ENCODE data around the gene TSPAN33.

TSPAN33 gene

DNA sequence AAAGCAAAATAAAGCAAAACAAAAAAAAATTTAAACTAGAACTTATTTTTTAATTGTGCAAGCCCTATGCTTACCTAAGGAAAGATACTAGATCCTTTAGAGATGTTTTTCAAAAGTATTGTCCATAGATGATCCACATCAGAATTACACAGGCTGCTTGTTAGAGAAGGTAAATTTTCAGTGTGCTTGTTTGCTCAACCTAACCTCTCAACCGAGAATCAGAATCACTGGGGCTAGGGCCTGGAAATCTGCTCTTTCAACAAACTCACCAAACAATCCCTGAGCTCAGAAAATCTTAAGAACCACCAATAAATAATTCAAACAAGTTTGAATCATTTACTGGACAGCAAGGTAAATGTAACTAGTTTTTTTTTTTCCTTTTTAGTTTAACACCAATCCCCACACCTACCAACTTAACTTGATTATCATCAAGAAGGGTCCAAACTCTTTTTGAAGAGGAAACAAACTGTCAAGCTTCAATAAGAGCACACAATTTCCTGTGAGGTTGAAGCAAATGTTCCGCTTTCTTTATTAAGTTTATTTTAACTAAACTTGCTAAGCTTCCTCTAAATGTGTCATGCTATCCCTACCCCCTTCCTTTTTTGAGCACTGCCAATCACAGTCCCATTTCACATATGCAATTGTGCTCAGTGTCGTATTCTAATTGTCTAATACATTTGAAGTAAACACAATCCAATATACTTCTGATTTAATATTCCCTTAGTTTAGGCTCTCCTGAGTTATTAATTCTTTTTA, 7.4 kb upstream of the TSPAN33 start:
- DNase-seq, result no peak

DNA sequence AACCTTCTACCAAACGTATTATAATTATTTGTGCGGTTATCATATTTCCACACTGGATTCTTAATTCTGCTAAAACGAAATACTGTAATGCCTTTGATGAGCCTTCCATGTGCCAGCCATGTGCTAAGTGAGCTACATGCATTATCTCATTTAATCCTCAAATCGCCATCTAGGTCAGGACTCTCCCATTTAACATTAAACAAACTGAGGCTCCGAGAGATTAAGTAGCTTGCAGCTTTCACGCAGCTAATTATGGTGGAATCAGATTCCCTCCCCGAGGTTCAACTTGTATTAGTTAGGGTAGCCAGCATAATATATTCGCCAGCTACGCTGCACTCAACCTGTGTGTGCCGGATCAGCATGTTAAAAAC, 798 bp upstream of the TSPAN33 start:
- DNase-seq, result no peak

DNA sequence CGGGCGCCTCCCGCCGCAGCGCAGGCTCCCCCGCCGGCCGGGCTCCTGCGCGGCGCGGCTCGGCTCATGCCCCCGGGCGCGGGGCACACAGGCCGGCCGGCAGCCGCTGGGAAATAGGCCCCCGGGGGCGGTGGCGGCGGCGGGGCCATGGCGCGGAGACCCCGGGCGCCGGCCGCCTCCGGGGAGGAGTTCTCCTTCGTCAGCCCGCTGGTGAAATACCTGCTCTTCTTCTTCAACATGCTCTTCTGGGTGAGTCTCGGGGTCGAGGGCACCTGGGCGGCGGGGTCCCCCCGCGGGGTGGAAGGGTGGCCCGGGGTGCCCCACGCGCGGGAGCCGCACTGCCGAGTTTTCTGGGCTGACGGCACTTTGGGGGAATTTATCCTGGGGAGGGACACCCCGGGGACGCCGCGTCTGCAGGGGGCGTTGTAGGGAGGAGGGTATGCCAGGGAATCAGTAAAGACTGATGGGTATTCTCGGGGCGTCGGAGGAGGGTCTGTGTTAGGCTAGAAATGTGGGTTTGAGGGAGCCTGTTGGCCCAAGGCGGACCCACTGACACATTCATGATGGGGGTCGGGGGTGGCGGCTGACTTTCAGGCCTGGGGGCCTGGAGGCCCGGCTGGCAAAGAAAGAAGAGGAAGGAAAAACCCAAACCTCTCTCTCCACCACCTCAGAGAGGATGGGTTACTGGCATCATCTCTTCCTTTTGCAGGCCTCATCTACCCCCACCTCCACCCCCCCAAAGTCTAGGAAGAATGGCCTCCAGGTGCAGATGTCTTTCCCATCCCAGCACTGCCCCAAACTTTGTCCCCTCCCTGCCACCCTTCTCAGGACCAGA, 544 bp downstream of the TSPAN33 start:
- no peak for DNase-seq

DNA sequence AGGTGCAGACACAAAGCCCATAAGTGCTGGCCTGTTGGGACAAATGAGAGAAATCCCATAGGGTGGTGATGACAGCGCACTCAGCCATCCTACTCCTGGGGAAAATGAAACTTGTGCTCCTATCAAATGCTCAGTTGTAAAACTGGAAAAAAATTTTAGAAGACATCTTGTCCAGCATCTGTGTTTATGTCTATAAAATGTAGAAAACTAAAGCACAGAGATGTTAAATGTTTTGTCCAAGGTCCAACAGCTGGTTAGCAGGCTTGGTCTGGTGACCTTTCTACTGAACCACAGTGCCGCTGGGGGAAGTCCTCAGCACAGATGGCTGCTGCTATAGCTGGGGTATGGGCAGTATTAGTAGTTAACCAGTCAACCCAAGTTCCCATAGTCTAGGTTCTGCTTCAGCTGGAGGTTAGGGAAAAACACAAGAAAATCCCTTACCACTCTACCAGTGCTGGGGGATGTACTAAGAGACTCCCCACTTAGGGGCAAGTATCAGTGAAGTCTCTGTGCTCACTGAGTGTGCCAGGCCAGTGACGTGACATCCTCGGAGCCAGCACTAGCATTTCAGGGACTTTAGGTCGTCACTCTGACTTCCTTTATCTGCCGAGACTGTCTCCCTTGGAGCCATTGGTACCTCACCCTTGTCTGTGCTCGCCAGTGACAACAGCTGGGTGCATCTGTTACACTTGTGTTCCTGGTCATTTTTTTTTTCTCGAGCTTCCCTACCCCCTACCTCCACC, 1.9 kb downstream of the TSPAN33 start:
- no peak for DNase-seq

DNA sequence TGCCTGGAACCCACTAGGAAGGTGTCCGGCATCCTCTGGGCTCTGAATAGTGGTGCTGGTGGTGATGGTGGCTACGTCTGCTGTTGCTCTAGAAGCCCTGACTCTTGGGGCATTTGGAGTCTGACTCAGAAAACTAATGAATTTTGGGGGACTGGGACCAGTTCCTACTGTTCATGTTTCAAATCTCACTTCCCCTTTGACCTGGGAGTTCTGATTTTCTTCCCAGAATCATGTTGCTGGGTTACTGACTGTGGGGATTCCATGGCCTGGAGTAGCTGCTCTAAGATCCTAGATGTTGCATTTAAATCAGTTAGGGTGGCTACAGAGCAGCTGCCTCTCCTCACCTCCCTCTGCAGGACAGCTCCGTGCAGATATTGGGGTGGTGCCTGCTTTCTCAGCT, 3.2 kb downstream of the TSPAN33 start:
- DNase-seq, result no peak

DNA sequence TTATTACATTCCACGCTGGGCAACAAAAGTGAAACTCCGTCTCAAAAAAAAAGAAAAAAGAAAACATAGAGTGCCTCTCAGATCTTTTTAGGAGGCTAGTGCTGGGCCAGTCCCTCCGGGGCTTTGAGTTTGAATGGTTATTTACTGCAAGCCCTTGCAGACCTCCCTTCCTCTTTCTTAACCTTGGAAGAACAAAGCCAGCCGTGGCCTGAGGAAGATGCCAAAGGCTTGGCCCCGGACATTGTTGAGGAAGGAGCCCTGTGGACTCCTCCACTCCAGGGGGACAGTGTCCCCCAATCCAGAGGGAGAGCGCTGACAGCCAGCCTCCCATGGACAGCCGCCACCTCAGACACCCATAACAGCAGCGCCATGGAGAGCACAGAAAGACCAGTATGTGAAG, 5.0 kb downstream of the TSPAN33 start:
- DNase-seq, result no peak

DNA sequence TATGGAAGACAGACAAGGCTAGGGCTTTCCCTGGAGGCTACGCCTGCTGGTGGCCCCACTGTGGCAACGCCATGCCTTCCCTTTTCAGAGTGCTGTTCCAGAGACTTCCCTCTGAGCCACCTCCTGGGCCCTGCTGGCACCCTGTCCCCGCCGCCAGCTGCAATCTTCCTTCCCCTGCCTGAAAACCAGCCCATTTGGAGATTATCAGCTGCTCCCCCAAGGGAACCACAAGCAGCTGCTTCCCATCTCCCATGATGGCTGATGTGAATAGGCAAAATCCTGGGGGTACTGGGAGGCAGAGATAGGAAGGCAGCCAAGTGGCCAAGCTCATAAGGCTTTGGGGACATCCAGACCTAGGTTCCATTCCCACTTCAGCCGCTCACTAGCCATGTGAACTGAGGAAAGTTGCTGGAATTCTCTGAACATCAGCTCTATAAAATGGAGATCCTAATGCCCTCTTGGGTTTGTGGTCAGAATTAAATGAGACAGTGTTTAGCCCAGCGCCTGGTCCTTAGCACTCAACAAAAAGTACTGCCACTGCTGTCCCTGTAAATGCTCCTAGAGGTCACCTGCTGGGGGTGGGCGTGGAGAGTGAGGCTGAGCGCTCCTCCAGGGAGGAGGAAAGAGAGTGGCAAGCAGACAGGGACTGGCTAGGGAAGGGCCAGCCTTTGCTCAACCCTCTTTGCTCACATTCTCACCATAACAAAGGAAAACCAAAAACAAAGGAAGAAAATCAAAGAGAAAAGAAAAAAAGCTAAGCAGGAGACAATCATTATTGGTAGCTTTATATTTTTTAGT, 5.9 kb downstream of the TSPAN33 start:
- DNase-seq, result no peak

DNA sequence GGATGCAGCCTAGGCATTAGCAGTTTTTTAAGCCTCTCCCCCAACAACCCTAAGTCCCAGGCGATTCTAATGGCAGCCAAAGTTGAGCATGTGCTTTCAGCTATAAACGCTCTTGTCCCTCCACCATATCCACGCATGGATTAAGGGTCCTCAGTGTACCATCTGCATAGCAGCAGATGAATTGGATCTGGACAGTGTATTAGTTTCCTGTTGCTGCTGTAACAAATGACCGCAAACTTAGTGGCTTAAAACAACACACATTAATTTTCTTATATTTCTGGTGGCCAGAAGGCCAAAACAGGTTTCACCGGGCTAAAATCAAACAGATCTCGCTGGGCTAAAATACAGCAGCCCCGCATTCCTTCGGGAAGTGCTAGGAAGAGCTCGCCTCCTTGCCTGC, 13.1 kb downstream of the TSPAN33 start:
- no peak for DNase-seq

DNA sequence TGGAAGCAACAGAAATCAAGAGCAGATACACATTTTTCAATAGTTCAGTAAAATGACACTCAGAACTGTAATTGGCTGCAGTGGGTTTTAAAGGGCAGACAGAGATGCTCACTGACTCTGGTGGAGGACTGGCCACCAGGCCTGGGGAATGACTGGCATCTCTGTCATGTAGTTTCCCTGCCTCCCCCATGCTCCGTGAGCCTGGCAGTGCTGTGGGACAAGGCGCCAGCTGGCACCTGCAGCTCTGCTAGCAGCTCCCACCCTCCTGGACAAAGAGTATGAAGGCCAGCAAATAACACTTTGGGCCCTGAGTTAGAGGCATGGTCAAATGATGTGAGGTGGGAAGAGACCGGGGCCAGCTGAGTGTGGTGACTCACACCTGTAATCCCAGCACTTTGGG, 15.0 kb downstream of the TSPAN33 start:
- DNase-seq, result no peak

DNA sequence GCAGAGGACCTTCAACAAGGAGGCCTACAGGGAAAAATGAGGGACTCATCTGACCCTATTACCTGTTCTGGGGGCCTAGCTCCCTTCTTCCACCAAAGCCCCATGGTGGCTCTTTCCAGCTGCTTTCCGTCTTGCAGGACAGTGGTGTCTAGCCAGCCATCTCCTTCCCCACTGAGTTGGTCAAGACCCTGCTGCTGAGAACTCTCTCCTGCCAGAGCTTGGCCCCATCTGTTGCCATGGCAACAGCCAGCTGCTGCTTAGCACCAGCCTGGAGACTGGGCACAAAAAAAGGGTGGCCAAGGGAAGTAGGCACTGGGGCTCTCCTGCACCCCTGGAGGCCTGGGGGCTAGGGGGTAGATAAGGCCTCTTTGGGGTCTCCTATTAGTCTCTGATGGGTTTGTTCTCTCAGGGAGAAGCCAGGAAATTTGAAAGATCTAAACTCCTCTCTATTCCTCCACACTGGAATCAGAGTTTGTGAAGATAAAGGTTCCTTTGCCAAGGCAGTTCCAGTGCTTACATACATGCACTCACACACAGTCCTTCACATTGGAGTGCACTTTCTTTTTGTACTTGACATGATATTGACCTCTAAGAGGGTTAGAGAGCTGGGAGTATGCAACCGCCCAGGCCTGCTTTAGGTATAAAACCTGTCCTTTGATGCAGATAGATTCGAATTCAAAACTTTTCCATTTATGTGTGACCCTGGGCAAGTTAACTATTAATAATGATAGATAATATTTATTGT, 15.8 kb downstream of the TSPAN33 start:
- DNase-seq, result no peak

DNA sequence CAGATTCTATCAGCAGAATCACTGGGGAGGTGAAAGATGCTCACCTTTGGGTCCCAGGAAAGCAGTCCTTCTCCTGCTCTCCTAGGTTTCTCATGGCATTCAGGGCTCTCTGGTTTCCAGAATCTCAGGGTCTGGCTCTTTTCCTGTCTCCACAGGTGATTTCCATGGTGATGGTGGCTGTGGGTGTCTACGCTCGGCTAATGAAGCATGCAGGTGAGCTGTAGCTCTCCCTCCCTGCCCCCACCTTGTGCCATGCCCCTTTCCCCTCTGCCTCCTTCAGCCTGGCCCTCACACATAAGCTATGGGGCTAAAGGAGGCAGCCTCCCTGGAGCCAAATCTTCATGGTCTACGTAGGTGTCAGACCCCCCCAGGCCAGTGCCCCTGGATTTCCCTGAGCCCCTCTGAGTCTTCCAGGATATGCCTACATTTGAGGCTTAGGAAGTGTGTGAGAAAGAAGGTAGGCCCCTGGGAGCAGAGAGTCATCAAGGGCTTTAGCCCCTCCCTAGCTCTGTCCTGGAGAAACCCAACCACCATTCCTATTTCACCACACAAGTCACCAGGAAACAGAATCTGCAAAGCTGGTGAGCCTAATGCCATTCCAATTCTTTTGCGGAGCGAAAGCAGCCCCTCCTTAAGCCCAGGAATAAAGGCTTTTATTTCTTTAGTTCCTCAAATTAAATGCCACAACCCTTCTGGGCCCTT, 17.2 kb downstream of the TSPAN33 start:
- no peak for DNase-seq

DNA sequence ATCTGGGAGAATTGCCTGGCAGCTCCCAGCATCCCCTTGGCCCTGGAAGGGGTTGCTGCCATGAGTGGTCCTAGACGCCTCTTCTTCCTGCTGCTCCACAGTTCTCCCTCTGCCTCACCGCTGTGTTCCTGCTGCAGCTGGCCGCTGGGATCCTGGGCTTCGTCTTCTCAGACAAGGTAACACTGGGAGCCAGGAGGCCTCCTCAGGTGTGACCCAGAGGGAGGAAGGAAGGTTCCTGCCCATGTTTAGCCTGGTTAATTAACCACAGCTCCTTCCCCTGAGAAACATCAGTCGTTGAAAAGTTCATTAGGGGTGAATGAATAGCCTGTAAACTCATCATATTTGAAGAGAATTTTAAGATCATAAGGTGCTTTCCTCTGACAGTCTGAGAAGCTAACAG, 18.2 kb downstream of the TSPAN33 start:
- DNase-seq, result no peak

DNA sequence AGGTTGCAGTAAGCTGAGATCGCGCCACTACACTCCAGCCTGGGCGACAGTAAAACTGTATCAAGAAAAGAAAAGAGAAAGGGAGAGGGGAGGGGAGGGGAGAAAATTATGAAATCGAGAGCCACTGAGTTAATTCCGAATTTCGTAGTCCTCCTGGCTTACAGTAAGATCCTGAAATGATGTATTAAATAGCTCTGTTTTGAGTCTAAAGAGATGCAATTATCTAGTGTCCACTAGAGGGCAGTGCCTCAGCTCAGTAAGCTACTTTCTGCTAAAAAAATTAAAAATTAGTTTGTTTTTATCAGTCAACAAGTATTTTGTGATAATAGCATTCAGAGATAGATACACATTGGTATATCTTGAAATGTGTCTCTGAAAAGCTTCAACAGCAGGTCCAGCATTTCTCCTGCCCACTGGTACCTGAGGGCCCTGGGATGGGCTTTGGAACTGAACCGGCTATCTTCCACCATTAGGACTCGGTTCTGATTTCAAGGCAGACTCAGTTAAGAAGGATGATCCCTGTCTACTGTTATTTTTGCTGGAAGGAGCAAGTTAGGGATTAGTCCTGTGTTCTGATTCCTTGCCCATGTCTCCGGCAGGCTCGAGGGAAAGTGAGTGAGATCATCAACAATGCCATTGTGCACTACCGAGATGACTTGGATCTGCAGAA, 19.5 kb downstream of the TSPAN33 start:
- peak; percentile 53 for DNase-seq

DNA sequence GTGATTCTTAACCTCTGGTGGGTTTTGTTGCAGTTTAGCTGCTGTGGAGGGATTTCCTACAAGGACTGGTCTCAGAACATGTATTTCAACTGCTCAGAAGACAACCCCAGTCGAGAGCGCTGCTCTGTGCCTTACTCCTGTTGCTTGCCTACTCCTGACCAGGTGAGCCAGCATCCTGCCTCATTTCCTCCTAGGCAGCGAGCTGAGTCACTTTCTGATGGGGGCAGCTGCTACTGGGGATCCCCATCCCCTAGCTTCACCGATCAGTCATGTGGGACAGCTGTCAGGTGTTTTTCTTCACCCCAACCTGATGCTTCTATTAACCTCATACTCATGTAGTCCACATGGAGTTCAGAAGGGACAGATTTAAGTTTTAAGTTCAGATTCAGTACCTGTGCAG, 22.2 kb downstream of the TSPAN33 start:
- no peak for DNase-seq

DNA sequence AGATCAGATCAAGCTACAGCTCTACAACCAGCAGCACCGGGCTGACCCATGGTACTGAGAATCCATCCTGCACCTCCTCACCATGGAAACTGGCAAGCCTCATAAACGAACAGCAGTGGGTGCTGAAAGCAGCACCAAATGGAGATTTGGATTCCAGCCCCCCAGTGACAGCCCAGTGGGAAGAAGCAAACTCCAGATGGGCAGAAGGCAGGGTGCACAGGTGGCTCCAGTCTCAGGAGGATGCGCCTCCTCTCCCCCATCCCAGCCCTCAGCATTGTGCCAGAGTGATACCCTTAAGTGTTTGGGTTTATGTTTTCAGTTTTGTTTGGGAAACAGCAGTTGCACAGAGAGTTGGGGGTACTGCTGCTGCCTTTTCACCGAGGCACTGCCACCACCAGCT, 23.3 kb downstream of the TSPAN33 start:
- no peak for DNase-seq

DNA sequence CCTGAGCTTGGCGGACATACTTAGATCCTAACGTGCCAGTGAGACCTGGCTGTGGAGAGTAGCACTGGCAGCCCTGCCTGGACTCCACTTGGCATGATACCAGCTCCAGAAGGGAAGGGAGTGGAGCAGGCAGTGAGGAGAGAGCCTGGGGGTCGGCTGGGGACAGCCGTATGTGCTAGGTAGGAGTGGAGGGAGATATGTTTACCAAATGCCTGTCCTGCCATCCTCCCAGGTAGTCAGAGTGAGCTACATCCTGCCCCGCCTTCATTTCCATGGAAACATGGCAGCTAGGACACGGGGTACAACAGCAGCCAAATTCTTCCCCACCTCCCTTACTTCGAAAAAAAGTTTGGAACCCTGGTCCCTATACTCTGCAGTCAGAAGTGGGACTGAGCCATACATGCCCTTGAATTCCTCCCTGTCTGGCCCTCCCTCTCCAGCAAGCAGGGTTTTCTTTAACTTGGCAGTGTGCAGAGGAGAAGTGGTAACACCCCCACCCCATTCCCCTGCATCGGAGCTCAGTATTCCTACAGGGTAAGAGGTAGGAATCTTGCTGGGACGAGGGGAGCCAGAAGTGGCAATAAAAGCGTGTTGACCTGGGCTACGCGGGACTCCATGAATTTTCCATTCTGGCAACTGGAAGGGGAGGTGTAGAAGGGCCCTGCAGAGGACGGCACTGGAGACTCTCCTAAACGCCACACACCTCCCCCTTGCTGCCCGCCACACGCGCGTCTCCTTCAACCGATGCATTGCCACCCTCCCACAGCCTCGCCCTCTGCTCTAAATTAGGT, 23.9 kb downstream of the TSPAN33 start:
- DNase-seq, result no peak

DNA sequence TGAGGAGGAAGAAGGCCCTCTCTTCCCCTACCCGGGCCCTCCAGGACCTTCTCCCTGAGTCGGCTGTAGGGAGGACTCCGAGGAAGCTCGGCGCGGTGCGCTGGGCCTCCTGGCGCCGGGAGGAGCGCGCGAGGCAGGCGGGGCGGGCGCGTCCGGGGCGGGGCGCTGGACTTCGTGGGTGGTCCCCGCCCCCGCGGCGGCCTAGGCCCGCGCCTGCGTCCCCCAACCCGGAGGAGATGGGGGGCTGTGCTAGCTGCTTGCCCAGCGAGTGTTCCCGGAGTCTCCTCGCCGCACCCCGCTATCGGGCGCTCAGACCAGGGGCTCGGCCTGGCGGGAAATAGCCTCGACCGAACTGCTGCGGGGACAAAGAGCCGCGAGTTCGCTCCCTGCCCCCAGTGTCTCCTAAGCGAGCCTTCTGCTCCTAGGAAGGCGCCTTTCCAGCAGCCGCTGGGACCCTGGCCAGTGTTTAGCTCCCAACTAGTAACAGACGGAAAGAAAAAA, 24.7 kb downstream of the TSPAN33 start:
- DNase-seq, result peak; percentile 38

DNA sequence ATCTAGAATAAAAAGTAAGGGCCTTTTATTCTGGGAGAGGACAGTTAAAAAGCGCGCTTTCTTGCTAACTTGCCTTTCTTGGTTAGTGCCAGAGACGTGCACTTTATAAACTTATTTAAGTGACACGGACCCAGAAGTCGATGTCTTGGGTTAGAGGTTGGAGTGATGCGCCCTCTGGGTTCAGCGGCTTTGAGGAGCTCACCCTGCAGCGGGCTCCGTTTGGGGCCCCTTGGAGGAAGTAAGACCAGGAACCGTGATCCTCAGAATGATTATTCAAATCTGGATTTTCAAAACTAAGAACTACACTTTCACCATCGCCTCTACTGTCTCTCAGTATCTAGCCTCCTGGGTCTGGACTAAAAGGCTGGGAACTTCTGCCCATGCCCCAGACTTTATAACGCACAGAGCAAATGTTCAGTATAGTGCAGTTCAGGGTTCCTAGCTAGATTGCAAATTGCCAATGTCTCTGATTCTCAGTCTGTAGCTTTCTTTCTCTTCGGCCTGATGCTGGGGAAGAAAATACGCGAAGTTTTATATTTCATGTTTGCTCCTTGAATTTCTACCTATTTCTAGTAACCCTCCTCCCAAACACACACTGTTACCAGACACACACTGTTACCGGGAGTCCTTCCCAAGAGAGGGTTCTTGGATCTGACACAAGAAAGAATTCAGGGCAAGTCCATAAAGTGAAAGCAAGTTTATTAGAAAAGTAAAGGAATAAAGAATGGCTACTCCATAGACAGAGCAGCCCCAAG, 25.4 kb downstream of the TSPAN33 start:
- no peak for DNase-seq

Measured in fibroblast of skin of back (primary cell).